Osteocyte (in vitro differentiated cells): Measurements from ENCODE around the gene DIRAS1. TPM values are rescaled to one million over a fixed set of nuclear protein-coding genes. Genes with fewer than 3 reads are reported as not detected.

Experiments used
- DNase-seq: peaks from one replicate; pipeline ENCODE4 v3.0.0; 2021; ENCODE audit warnings: mixed read lengths; ENCODE audit not compliant: unreplicated experiment; ENCODE audit errors: extremely low spot score
- H3K27ac Mint-ChIP-seq: one replicate; pipeline ENCODE4 v1.8.0; 2021; ENCODE audit warnings: mild to moderate bottlenecking, mixed read lengths; ENCODE audit not compliant: unreplicated experiment
- H3K27me3 Mint-ChIP-seq: one replicate; pipeline ENCODE4 v1.8.0; 2021; ENCODE audit warnings: mixed read lengths; ENCODE audit not compliant: unreplicated experiment
- H3K36me3 Mint-ChIP-seq: one replicate; pipeline ENCODE4 v1.8.0; 2021; ENCODE audit warnings: mixed read lengths; ENCODE audit not compliant: unreplicated experiment
- H3K4me1 Mint-ChIP-seq: one replicate; pipeline ENCODE4 v1.8.0; 2021; ENCODE audit warnings: mixed read lengths; ENCODE audit not compliant: unreplicated experiment
- H3K4me3 Mint-ChIP-seq: one replicate; pipeline ENCODE4 v1.8.0; 2021; ENCODE audit warnings: mild to moderate bottlenecking, moderate library complexity, mixed read lengths; ENCODE audit not compliant: unreplicated experiment
- H3K9me3 Mint-ChIP-seq: one replicate; pipeline ENCODE4 v1.8.0; 2021; ENCODE audit warnings: mixed read lengths; ENCODE audit not compliant: unreplicated experiment
- CTCF ChIP-seq: fragments of 200-600 bp; sonication (generic); IDR thresholded peaks from 2 replicates; pipeline ENCODE4 v1.5.0; 2021; ENCODE audit warnings: antibody characterized with exemption, mild to moderate bottlenecking, moderate library complexity
- total RNA-seq: library from RNA; stranded (reverse); gene quantifications from 2 replicates; pipeline ENCODE4 v1.2.1, GENCODE V29; 2021

Gene DIRAS1
- total RNA-seq, 1 donor from 2014 or later: 5.8 TPM

GRCh38 chr19:2754659-2755447 is 33.7 kb upstream of the DIRAS1 start:
- Mint-ChIP-seq H3K4me3 (no peak overlapping the region), H3K9me3 (no peaks in the 10 kb centered on the region), H3K27me3 (no peaks in the 10 kb centered on the region), H3K4me1 (no peaks in the 10 kb centered on the region), H3K36me3 (peaks cover 18% of the 10 kb centered on the region), H3K27ac (no peak overlapping the region)
- no peak for TF ChIP-seq CTCF
- no peak for DNase-seq

- no peak for TF ChIP-seq CTCF
Observed at GRCh38 chr19:2751438-2751830, 30.3 kb upstream of the DIRAS1 start.

GRCh38 chr19:2750808-2751437 is 29.8 kb upstream of the DIRAS1 start:
- no peak for DNase-seq
- no peaks in the 10 kb centered on the region for H3K9me3 Mint-ChIP-seq
- TF ChIP-seq CTCF: no peak
- H3K4me3 Mint-ChIP-seq: no peak overlapping the region
- no peak overlapping the region for H3K27ac Mint-ChIP-seq
- no peaks in the 10 kb centered on the region for H3K27me3 Mint-ChIP-seq
- H3K36me3 Mint-ChIP-seq: peaks cover 4% of the 10 kb centered on the region
- no peaks in the 10 kb centered on the region for H3K4me1 Mint-ChIP-seq

More at GRCh38 chr19:2751438-2751830, 30.3 kb upstream of the DIRAS1 start:
- Mint-ChIP-seq H3K27me3 (no peaks in the 10 kb centered on the region), H3K9me3 (no peaks in the 10 kb centered on the region), H3K4me3 (no peak overlapping the region), H3K36me3 (peaks cover 9% of the 10 kb centered on the region), H3K27ac (no peak overlapping the region), H3K4me1 (no peaks in the 10 kb centered on the region)
- DNase-seq: no peak

- Mint-ChIP-seq H3K4me1 (no peaks in the 10 kb centered on the region), H3K9me3 (no peaks in the 10 kb centered on the region), H3K4me3 (no peak overlapping the region), H3K27me3 (peaks cover 12% of the 10 kb centered on the region), H3K36me3 (no peaks in the 10 kb centered on the region), H3K27ac (no peak overlapping the region)
- no peak for TF ChIP-seq CTCF
- no peak for DNase-seq
Observed at GRCh38 chr19:2747349-2747748, 26.2 kb upstream of the DIRAS1 start.

DNA sequence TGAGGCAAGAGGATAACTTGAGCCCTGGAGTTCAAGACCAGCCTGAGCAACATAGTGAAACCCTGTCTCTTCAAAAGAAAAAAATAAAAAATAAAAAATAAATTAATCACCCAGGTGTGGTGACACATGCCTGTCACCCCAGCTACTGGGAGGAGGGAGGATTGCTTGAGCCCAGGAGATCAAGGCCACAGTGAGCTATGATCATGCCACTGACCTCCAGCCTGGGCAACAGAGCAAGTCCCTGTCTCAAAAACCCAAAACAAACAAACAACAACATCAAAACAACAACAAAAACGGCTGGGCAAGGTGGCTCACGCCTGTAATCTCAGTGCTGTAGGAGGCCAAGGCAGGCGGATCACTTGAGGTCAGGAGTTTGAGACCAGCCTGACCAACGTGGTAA is 22.9 kb upstream of the DIRAS1 start:
- Mint-ChIP-seq H3K27ac (no peak overlapping the region), H3K27me3 (peaks cover 13% of the 10 kb centered on the region), H3K4me3 (no peak overlapping the region), H3K4me1 (peaks cover 7% of the 10 kb centered on the region), H3K9me3 (no peaks in the 10 kb centered on the region), H3K36me3 (no peaks in the 10 kb centered on the region)
- DNase-seq: no peak
- no peak for TF ChIP-seq CTCF
